ENCODE measurements around the gene CIB2.
A peak's percentile ranks its signal among the peaks of the same experiment; 100 is the strongest.

CIB2 gene

GRCh38 chr15:78061963-78062427, 69.2 kb downstream of the CIB2 start:
- peak; percentile 49 to 83 (median 73) for DNase-seq
- no peaks in the 10 kb centered on the region for H3K27me3 ChIP-seq (replicated peaks in 2 of 5; ENCODE audit: control insufficient read depth in 4 of 5, insufficient read depth in 5 of 5, low read length in 4 of 5)
- ChIA-PET POLR2A (interaction anchor here (1.0 to 1.1 kb wide), 3 partner anchors 10 to 27 kb away, joined by 3 to 5 read pairs (median 4); no protein-coding TSS in a partner anchor), CTCF (interaction anchor here (0.8 to 1.3 kb wide), 9 partner anchors 8 to 64 kb away, joined by 3 to 6 read pairs (median 4); no protein-coding TSS in a partner anchor)
- H3K9me3 ChIP-seq (ENCODE audit: control extremely low read depth in 1 of 5, control insufficient read depth in 4 of 5, insufficient read depth in 2 of 5, low read depth in 1 of 5, low read length in 4 of 5), result no peaks in the 10 kb centered on the region
- peaks cover 7 to 89% (median 59%) of the 10 kb centered on the region in 4 experiments for H3K4me1 ChIP-seq (ENCODE audit: control extremely low read depth in 1 of 4, control insufficient read depth in 4 of 4, insufficient read depth in 4 of 4, low read length in 3 of 4)
- peak overlapping the region in 6 of 7 experiments; percentile 4 to 70 (median 48) for H3K4me3 ChIP-seq (ENCODE audit: control insufficient read depth in 1 of 7, extremely low read depth in 1 of 7, insufficient read depth in 4 of 7, low read depth in 2 of 7, low read length in 6 of 7)
- peaks cover 0 to 18% (median 0%) of the 10 kb centered on the region in 4 experiments for H3K36me3 ChIP-seq (ENCODE audit: control insufficient read depth in 4 of 4, insufficient read depth in 4 of 4, low read length in 3 of 4)
- WGBS (ENCODE audit: insufficient coverage), result 2% methylated on average over 5 of the region's 6 CpGs
- peak overlapping the region; percentile 47 to 76 for H3K27ac ChIP-seq (ENCODE audit: insufficient read depth in 1 of 2, low read depth in 1 of 2, low read length in 2 of 2, poor library complexity in 1 of 2, severe bottlenecking in 2 of 2)

- peaks cover 18 to 89% (median 65%) of the 10 kb centered on the region in 4 experiments for H3K4me1 ChIP-seq (ENCODE audit: control extremely low read depth in 1 of 4, control insufficient read depth in 4 of 4, insufficient read depth in 4 of 4, low read length in 3 of 4)
- no peaks in the 10 kb centered on the region for H3K27me3 ChIP-seq (replicated peaks in 2 of 5; ENCODE audit: control insufficient read depth in 4 of 5, insufficient read depth in 5 of 5, low read length in 4 of 5)
- no peak for DNase-seq
- CTCF ChIA-PET, result interaction anchor here (1.1 to 5.0 kb wide), 7 partner anchors 9 to 81 kb away, joined by 3 to 39 read pairs (median 7); no protein-coding TSS in a partner anchor
- H3K27ac ChIP-seq (ENCODE audit: insufficient read depth in 1 of 2, low read depth in 1 of 2, low read length in 2 of 2, poor library complexity in 1 of 2, severe bottlenecking in 2 of 2), result no peak overlapping the region
- POLR2A ChIA-PET, result interaction anchor here (0.6 kb wide), 1 partner anchor 17 kb away, joined by 3 read pairs; the partner anchor contains the start of gene TBC1D2B
- peaks cover 0 to 10% (median 0%) of the 10 kb centered on the region in 4 experiments for H3K36me3 ChIP-seq (ENCODE audit: control insufficient read depth in 4 of 4, insufficient read depth in 4 of 4, low read length in 3 of 4)
- WGBS (ENCODE audit: insufficient coverage), result 100% methylated on average over 3 of the region's 5 CpGs
- H3K4me3 ChIP-seq (ENCODE audit: control insufficient read depth in 1 of 7, extremely low read depth in 1 of 7, insufficient read depth in 4 of 7, low read depth in 2 of 7, low read length in 6 of 7), result no peak overlapping the region
- no peaks in the 10 kb centered on the region for H3K9me3 ChIP-seq (ENCODE audit: control extremely low read depth in 1 of 5, control insufficient read depth in 4 of 5, insufficient read depth in 2 of 5, low read depth in 1 of 5, low read length in 4 of 5)
Measured at GRCh38 chr15:78060232-78060631, 71.0 kb downstream of the CIB2 start.

- H3K27me3 ChIP-seq (replicated peaks in 2 of 5; ENCODE audit: control insufficient read depth in 4 of 5, insufficient read depth in 5 of 5, low read length in 4 of 5), result no peaks in the 10 kb centered on the region
- H3K36me3 ChIP-seq (ENCODE audit: control insufficient read depth in 4 of 4, insufficient read depth in 4 of 4, low read length in 3 of 4), result peaks cover 0 to 8% (median 0%) of the 10 kb centered on the region in 4 experiments
- ChIA-PET POLR2A (interaction anchor here (0.7 to 1.4 kb wide), 3 partner anchors 9 to 104 kb away, joined by 3 to 4 read pairs (median 3); partner anchors contain the start of gene TBC1D2B), CTCF (interaction anchor here (1.4 to 5.0 kb wide), 8 partner anchors 8 to 82 kb away, joined by 3 to 39 read pairs (median 6); no protein-coding TSS in a partner anchor)
- WGBS (ENCODE audit: insufficient coverage), result 76% methylated on average over 3 of the region's 3 CpGs
- DNase-seq, result no peak
- H3K9me3 ChIP-seq (ENCODE audit: control extremely low read depth in 1 of 5, control insufficient read depth in 4 of 5, insufficient read depth in 2 of 5, low read depth in 1 of 5, low read length in 4 of 5), result no peaks in the 10 kb centered on the region
- peaks cover 16 to 89% (median 66%) of the 10 kb centered on the region in 4 experiments for H3K4me1 ChIP-seq (ENCODE audit: control extremely low read depth in 1 of 4, control insufficient read depth in 4 of 4, insufficient read depth in 4 of 4, low read length in 3 of 4)
- no peak overlapping the region for H3K27ac ChIP-seq (ENCODE audit: insufficient read depth in 1 of 2, low read depth in 1 of 2, low read length in 2 of 2, poor library complexity in 1 of 2, severe bottlenecking in 2 of 2)
- peak overlapping the region in 1 of 7 experiments; percentile 9 for H3K4me3 ChIP-seq (ENCODE audit: control insufficient read depth in 1 of 7, extremely low read depth in 1 of 7, insufficient read depth in 4 of 7, low read depth in 2 of 7, low read length in 6 of 7)
Measured at GRCh38 chr15:78059110-78059839, 72.0 kb downstream of the CIB2 start.

GRCh38 chr15:78058401-78058935, 72.8 kb downstream of the CIB2 start:
- no peak for DNase-seq
- CTCF ChIA-PET, result interaction anchor here (1.1 to 5.0 kb wide), 7 partner anchors 9 to 50 kb away, joined by 3 to 39 read pairs (median 4); no protein-coding TSS in a partner anchor

GRCh38 chr15:78057803-78058202, 73.4 kb downstream of the CIB2 start:
- peaks cover 2 to 21% (median 5%) of the 10 kb centered on the region in 4 experiments for H3K36me3 ChIP-seq (ENCODE audit: control insufficient read depth in 4 of 4, insufficient read depth in 4 of 4, low read length in 3 of 4)
- 100% methylated on average over 1 of the region's 5 CpGs for WGBS (ENCODE audit: insufficient coverage)
- no peaks in the 10 kb centered on the region for H3K27me3 ChIP-seq (replicated peaks in 2 of 5; ENCODE audit: control insufficient read depth in 4 of 5, insufficient read depth in 5 of 5, low read length in 4 of 5)
- no peak overlapping the region for H3K4me3 ChIP-seq (ENCODE audit: control insufficient read depth in 1 of 7, extremely low read depth in 1 of 7, insufficient read depth in 4 of 7, low read depth in 2 of 7, low read length in 6 of 7)
- H3K4me1 ChIP-seq (ENCODE audit: control extremely low read depth in 1 of 4, control insufficient read depth in 4 of 4, insufficient read depth in 4 of 4, low read length in 3 of 4), result peaks cover 20 to 89% (median 67%) of the 10 kb centered on the region in 4 experiments
- H3K27ac ChIP-seq (ENCODE audit: insufficient read depth in 1 of 2, low read depth in 1 of 2, low read length in 2 of 2, poor library complexity in 1 of 2, severe bottlenecking in 2 of 2), result peak overlapping the region in 1 of 2 experiments; percentile 45
- CTCF ChIA-PET, result interaction anchor here (1.1 to 5.0 kb wide), 6 partner anchors 8 to 50 kb away, joined by 3 to 39 read pairs (median 6); no protein-coding TSS in a partner anchor
- POLR2A ChIA-PET, result interaction anchor here (0.6 kb wide), 1 partner anchor 13 kb away, joined by 3 read pairs; no protein-coding TSS in a partner anchor
- no peaks in the 10 kb centered on the region for H3K9me3 ChIP-seq (ENCODE audit: control extremely low read depth in 1 of 5, control insufficient read depth in 4 of 5, insufficient read depth in 2 of 5, low read depth in 1 of 5, low read length in 4 of 5)
- no peak for DNase-seq

More at GRCh38 chr15:78058401-78058935, 72.8 kb downstream of the CIB2 start:
- POLR2A ChIA-PET, result interaction anchor here (0.7 to 1.4 kb wide), 3 partner anchors 8 to 103 kb away, joined by 3 to 4 read pairs (median 3); partner anchors contain the start of gene TBC1D2B
- Histone ChIP-seq H3K27ac (ENCODE audit: insufficient read depth in 1 of 2, low read depth in 1 of 2, low read length in 2 of 2, poor library complexity in 1 of 2, severe bottlenecking in 2 of 2) (no peak overlapping the region), H3K36me3 (ENCODE audit: control insufficient read depth in 4 of 4, insufficient read depth in 4 of 4, low read length in 3 of 4) (peaks cover 2 to 14% (median 3%) of the 10 kb centered on the region in 4 experiments), H3K9me3 (ENCODE audit: control extremely low read depth in 1 of 5, control insufficient read depth in 4 of 5, insufficient read depth in 2 of 5, low read depth in 1 of 5, low read length in 4 of 5) (no peaks in the 10 kb centered on the region), H3K4me1 (ENCODE audit: control extremely low read depth in 1 of 4, control insufficient read depth in 4 of 4, insufficient read depth in 4 of 4, low read length in 3 of 4) (peaks cover 16 to 88% (median 66%) of the 10 kb centered on the region in 4 experiments), H3K4me3 (ENCODE audit: control insufficient read depth in 1 of 7, extremely low read depth in 1 of 7, insufficient read depth in 4 of 7, low read depth in 2 of 7, low read length in 6 of 7) (no peak overlapping the region), H3K27me3 (replicated peaks in 2 of 5; ENCODE audit: control insufficient read depth in 4 of 5, insufficient read depth in 5 of 5, low read length in 4 of 5) (no peaks in the 10 kb centered on the region)
- WGBS (ENCODE audit: insufficient coverage), result 92% methylated on average over 9 of the region's 10 CpGs

GRCh38 chr15:78056714-78057269, 74.5 kb downstream of the CIB2 start:
- peak overlapping the region in 1 of 2 experiments; percentile 55 for H3K27ac ChIP-seq (ENCODE audit: insufficient read depth in 1 of 2, low read depth in 1 of 2, low read length in 2 of 2, poor library complexity in 1 of 2, severe bottlenecking in 2 of 2)
- WGBS (ENCODE audit: insufficient coverage), result 0% methylated on average over 1 of the region's 2 CpGs
- DNase-seq, result peak in 2 of 3 donors; percentile 81 to 89
- ChIA-PET POLR2A (interaction anchor here (0.7 kb wide), 2 partner anchors 16 to 692 kb away, joined by 4 to 5 read pairs; no protein-coding TSS in a partner anchor), CTCF (interaction anchor here (2.2 to 5.0 kb wide), 3 partner anchors 9 to 51 kb away, joined by 4 to 39 read pairs (median 10); no protein-coding TSS in a partner anchor)
- H3K9me3 ChIP-seq (ENCODE audit: control extremely low read depth in 1 of 5, control insufficient read depth in 4 of 5, insufficient read depth in 2 of 5, low read depth in 1 of 5, low read length in 4 of 5), result no peaks in the 10 kb centered on the region
- H3K27me3 ChIP-seq (replicated peaks in 2 of 5; ENCODE audit: control insufficient read depth in 4 of 5, insufficient read depth in 5 of 5, low read length in 4 of 5), result no peaks in the 10 kb centered on the region
- peaks cover 2 to 31% (median 5%) of the 10 kb centered on the region in 4 experiments for H3K36me3 ChIP-seq (ENCODE audit: control insufficient read depth in 4 of 4, insufficient read depth in 4 of 4, low read length in 3 of 4)
- peaks cover 30 to 91% (median 70%) of the 10 kb centered on the region in 4 experiments for H3K4me1 ChIP-seq (ENCODE audit: control extremely low read depth in 1 of 4, control insufficient read depth in 4 of 4, insufficient read depth in 4 of 4, low read length in 3 of 4)
- H3K4me3 ChIP-seq (ENCODE audit: control insufficient read depth in 1 of 7, extremely low read depth in 1 of 7, insufficient read depth in 4 of 7, low read depth in 2 of 7, low read length in 6 of 7), result peak overlapping the region in 2 of 7 experiments; percentile 16 to 33
